IPS-NIHi7 (cell line): ENCODE measurements around the gene SH3BP4.

Experiments used
- DNase-seq: peaks from one replicate; pipeline ENCODE4 v3.0.0; 2012; ENCODE audit warnings: mixed read lengths; ENCODE audit errors: extremely low spot score

SH3BP4 gene

DNA sequence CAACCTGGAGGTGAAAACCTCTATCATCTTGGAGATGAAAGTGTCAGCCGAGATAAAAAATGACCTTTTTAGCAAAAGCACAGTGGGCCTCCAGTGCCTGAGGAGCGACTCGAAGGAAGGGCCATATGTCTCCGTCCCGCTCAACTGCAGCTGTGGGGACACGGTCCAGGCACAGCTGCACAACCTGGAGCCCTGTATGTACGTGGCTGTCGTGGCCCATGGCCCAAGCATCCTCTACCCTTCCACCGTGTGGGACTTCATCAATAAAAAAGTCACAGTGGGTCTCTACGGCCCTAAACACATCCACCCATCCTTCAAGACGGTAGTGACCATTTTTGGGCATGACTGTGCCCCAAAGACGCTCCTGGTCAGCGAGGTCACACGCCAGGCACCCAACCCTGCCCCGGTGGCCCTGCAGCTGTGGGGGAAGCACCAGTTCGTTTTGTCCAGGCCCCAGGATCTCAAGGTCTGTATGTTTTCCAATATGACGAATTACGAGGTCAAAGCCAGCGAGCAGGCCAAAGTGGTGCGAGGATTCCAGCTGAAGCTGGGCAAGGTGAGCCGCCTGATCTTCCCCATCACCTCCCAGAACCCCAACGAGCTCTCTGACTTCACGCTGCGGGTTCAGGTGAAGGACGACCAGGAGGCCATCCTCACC, 90.2 kb downstream of the SH3BP4 start:
- DNase-seq, result no peak

DNA sequence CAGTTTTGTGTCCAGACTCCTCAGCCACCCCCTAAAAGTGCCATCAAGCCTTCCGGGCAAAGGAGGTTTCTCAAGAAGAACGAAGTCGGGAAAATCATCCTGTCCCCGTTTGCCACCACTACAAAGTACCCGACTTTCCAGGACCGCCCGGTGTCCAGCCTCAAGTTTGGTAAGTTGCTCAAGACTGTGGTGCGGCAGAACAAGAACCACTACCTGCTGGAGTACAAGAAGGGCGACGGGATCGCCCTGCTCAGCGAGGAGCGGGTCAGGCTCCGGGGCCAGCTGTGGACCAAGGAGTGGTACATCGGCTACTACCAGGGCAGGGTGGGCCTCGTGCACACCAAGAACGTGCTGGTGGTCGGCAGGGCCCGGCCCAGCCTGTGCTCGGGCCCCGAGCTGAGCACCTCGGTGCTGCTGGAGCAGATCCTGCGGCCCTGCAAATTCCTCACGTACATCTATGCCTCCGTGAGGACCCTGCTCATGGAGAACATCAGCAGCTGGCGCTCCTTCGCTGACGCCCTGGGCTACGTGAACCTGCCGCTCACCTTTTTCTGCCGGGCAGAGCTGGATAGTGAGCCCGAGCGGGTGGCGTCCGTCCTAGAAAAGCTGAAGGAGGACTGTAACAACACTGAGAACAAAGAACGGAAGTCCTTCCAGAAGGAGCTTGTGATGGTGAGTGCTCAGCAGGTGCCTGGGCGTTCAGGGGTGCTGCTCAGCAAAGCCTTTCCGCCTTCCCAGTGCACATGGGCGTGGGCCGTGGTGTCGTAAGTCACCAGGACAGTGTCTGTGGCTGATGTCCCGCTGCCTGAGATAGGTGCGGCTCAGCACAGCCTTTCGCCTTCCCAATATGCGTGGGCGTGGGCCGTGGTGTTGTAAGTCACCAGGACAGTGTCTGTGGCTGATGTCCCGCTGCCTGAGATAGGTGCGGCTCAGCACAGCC, 91.0 kb downstream of the SH3BP4 start:
- no peak for DNase-seq

DNA sequence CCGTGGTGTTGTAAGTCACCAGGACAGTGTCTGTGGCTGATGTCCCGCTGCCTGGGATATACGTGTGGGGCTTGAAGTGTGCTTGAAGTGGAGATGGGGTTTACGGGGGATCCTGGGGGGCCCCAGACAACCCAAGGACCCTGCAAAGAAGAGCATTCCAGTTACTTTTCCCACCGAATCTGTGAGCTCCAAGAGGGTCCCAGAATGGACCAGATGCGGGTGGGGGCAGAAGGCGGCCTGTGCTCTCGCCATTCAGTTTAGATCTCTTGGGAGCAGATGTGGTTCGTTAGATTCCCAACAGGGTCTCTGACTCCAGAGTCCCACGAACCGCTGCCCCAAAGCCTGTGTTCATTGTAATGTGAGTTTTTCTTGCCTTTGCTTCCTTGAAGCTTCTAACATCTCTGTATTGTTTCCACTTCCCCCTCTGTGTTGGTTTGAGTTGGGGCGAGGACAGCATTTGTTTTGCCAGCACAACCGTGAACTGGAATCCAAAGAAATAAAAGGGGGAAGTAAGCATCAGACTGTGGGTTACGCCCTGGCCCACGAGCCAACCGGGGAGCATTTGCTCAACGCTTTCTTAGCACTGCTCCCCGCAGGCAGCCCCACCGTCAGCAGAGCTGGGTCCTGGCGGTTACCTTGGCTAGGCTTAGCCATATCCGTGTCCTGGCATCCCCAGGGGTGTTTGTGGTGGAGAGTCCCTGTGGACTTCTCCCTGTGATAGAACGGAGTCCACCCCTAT, 92.1 kb downstream of the SH3BP4 start:
- DNase-seq, result no peak

DNA sequence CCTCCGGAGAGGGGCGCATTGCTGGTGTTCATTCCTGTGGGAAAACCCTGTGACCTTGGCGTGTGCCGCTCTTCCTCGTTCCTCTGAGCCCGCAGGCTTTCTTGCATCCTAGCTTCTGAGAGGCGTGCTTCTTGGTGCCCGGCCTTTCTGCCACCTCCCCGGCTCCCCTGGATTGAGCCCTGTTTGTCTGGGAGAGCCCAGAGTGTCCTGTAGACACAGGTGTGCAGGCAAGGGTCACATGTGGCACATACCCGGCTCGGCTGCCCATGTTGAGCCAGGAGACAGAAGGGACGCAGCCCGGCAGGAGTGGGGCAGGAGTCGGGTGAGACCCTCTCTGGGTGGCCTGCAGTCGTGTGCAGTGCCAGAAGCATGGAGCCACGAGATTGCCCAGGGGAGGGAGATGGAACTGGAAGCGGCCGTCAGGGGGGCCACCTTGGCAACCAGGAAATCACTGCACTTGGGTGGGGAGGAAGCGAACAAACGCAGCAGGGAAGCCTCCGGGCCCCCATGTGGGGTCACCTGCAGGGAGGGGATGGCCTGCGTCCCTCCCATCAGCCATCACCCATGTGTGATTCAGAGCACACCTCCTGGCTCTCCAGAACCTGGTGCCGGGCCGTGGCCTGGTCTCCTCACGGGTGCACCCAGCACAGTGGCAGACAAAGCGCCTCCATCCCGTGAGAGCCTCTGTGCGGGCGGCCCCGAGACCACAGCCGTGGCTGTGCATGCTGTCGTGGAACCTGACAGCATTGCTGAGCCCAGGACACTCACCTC, 92.9 kb downstream of the SH3BP4 start:
- no peak for DNase-seq

DNA sequence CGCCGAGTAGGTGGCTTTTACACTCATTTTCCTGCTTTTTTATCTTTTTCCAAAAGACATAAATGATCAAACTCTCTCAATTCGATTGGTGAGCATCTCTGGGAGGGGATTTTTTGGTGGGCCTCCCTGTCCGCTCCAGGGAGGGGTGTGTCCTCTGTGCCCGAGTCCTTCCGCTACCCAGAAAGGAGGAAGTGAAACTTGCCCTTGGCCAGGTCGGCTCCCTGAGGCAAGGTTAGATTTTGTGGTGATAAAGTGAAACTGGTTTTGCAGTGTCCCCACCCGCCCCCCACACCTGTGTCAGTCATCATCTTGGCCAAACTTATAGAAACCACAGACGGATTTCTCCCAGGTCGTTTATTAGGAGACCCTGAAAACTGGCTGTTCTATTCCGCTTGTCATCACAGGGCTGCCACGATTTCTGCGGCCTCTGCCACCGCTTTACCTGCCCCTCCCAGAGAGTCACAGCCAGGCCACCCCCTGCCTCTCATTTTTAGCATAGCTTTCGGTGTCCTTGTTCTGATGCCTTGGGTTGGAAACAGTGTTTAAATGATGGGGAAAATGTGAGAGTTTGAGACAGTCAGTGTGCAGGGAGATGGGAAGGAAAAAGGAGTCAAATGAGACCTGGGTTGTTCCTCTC, 93.6 kb downstream of the SH3BP4 start:
- no peak for DNase-seq

DNA sequence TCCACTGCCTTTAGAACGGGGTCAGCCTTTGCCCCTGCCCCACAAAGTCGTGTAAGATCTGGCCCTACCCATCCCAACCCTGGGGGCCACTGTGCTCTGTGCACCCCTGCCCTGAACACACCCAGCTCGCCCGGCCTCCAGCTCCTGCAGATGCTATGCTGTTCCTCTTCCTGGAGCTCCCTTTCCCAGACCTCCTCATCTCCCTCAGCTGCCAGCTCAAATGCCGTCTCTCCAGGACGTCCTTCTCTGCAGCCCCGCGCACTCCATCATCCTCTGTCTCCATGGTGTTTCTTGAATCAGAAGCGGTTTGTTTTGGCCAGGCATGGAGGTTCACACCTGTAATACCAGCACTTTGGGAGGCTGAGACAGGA, 94.1 kb downstream of the SH3BP4 start:
- DNase-seq, result no peak

DNA sequence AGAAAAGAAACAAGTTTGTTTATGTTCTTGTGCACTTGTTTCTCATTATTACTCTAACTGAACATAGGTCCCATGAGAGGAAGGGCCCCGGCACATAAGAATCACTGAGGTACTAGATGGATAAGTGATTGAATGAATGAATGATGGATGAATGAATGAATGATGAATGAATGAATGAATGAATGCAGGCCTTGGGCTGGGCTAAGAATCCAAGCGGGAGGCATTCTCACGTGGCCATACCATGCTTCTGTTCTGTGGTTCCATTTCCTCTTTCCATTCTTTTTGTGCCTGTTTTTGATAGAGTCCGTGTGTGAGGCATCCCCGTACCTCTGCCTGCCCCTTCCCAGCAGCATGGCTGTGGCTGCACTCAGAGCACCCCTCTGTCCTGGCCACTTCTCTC, 94.8 kb downstream of the SH3BP4 start:
- DNase-seq, result no peak

DNA sequence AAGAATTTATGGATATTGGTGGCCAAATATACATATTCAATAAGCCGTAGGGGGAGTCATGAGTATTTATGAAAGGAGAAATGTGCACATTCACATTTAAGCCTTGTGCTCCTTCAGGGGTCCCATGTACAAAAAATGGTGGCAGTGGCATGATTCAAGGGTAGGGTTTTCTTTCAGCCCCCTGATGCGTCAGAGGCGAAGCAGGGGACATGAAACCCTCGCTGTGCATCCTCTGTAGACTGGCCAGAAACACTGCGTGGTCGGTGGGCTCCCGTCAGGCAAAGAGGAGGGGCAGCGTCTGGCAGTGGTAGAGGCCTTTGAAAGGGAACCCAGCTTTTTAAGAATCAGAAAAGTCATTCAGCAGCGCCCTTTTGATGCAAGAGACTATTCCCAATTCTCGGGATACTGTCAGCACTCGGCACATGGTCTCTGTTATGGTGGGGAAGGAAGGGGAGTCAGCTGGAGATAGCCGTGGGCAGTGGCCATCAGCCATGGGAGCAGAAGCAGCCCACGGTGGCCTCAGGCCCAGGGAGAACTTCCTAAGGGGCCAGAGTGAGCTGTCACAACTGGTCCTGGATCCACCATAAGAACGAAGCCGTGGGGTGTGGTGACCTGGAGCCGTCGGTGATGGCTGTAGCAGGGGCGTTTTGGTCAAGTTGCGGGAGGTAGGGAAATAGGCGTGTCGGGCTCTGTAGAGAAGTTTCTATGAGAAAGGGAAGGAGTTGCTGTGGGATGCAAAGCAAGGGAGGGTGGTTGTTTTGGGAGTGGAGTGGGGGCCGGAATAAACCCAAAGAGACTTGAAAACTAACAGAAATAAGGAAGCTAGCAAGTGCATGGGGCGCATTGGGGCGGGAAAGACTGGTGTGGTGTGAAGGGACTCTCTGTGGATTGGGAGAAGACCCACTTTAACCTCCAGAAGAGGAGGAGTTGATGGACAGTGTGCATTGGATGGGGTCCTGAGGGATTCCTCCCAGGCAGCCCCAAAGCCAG, 95.6 kb downstream of the SH3BP4 start:
- no peak for DNase-seq

DNA sequence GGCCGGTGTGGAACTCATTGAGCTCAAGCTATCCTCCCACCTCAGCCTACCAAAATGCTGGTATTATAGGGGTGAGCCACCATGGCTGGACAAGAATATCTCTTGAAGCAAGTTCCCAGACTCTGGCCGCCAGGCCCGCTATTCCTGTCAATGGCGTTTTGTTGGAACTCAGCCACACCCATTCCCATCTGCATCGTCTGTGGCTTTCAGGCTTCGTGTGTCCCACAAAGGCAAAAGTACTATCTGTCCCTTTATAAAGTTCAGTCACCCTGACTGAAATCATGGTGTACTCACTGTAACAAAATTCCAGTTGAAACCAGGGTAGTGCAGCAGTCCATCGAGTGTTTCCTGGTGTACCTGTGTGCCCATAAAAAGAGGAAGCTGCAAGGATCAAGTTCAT, 96.7 kb downstream of the SH3BP4 start:
- DNase-seq, result no peak

DNA sequence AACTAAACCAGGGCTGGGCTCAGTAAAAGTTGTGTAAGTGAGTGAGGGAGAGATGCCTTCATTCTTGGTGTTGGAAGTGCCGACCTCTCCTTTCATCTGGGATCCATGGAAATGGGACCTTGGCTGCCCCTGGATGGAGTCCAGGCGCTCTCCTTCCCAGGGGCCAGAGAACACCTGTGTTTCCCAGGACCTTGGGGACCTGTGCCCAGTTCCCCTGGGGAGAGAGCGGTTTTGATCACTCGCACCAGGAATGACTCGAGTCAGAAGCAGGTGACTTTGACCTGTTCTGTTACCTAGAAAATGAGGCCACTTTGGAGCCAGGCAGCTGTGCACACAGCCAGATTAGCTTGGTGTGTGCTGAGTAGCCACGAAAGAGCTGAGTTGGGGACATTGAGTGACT, 97.3 kb downstream of the SH3BP4 start:
- DNase-seq, result no peak

DNA sequence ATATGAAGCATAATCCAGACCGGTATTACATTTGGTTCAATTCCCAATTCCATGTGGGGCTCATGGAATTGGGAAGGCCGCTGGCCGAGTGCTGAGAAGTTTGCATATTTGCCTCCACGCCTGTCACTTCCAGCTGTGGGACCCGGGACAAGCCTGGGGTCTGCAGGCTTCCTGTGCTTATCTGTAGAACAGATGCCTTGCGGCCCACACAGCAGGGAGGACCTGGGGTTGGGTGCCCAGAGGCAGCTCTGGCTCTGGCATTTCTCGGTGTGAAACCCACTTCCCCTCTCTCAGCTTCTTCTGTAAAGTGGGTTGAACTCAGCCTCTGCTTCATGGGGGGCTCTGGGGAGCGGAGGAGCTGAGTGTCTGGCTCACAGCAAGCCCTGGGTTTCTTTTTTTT, 97.9 kb downstream of the SH3BP4 start:
- no peak for DNase-seq

DNA sequence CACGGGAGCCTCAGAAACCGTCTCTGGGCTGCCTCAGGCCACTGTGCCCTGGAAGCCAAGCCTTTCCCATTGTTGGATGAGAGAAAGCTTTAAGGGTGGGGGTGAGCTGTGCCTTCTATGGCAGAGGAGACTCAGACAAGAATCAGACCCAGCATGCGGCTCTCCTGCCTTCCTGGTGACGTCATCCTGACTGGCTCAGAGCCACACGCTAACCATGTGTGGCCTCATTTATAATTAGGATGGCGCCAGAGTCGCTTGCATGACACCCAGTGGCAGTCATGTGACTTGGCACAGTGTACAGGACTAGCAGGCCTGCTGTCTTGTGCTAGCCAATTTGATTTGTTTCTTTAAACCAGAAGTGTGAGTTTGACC, 99.1 kb downstream of the SH3BP4 start:
- peak; percentile 33 for DNase-seq

DNA sequence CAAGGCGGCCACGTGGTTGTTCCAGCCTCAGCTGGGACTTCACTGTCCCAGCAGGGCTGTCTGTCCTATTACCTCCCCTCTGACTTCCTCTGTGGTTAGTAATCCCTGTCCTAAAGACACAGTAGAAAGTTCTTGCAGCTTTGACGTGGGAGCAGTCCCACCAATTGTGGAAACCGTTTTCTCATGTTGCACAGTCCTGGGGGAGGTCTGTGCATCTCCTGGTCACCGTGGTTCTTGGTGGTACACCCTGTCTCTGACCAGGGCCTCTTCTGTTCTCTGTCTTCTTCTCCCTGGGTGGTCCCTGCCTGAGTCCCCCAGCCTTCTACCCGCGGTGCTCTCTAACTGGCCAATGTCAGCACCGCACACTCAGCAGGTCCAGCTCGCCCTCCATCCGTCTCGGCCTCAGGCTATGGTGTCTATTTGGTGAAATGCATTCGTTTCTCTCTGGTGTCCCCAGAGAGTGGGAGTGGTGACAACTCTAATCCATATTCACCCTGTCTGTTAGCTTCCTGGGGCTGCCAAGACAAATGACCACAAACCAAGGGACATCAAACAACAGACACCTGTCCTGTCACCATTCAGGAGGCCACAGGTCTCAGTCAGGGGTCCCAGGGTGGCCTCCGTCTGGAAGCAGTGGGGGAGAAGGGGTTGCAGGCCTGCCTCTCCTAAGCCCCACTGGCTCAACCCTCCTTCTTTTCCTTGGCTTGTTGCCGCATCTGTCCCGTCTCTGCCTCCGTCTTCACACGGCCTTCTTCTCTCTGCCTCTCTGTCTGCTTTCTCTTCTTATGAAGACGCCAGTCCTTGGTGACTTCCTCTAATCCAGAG, 99.8 kb downstream of the SH3BP4 start:
- DNase-seq, result no peak

DNA sequence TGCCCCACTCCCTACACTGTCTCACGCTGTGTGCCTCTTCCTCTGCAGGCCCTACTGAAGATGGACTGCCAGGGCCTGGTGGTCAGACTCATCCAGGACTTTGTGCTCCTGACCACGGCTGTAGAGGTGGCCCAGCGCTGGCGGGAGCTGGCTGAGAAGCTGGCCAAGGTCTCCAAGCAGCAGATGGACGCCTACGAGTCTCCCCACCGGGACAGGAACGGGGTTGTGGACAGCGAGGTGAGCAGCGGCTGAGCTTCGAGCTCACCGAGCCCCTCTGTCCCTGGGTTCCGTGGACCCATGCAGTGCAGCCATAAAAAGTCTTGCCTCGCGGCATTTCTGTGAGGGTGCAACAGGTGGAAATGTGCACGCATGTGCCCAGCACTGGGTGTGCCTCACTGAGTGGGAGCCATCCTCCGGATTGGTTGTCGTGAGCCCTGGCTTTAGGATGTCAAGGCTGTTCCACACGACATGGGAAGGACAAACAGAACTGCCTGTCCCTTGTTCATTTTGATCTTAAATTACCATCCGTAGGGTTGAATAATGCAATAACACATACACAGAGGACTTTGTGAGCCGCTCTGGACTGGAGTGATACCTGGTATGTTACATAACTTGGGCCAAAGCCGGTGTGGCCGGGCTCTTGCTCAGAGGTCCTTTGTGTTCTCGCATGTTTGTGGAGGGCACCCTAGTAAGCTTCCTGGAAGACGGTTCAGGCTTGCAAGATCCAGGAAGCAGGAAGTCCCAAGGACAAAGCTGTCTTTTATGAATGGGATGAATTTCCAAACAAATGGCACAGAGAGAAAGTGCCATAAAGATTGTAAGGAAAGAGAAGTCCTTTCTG, 100.9 kb downstream of the SH3BP4 start:
- DNase-seq, result no peak

DNA sequence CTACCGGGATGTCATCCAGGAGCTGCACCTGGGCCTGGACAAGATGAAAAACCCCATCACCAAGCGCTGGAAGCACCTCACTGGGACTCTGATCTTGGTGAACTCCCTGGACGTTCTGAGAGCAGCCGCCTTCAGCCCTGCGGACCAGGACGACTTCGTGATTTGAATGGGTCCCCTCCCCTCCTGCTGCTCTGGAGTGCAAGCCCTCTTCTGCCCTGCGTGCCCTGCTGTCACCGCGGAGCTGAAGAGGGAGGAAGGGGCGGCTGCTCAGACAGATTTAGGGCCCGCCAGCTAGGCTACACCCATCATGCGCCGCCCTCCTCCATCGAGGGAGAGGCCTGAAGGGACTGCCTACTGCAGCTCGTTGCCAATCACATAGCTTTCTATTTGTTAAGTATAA, 101.8 kb downstream of the SH3BP4 start:
- no peak for DNase-seq

DNA sequence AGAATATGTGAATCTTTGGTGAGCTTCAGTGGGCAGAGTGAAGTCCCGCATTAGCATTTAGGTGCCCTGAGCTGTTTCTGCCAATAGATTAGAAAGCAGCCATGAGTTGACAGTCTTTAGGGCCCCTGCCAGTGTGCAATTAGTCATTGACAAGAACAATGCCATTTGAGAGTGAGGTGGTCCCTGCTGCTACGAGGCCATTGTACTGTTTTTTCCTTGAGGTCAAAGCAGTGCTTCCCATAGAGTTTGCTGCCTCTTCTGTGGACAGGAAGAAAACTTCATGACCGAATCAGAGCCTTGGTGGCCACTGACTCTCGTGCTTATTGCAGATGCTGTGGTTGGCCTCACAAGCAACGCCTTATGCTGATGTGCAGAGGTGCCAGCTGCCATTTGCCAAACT, 102.7 kb downstream of the SH3BP4 start:
- DNase-seq, result no peak

DNA sequence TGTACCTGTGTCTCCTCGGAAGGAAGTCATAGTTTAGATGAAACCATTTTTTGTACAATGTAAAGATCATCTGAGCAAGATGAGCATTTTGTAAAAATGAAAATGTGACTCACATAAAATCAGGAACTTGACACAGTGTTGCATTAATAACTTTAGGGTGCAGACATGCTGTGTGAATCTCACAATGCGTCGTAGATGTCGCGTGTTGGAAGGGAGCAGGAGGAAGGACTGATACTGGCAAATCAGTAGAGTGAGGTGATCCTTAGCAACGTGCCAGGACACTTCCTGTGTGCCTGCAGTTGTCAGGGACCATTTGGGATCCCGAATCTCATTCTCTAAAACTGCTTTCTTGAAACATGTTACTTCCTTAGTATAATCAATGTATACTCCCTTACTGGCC, 103.1 kb downstream of the SH3BP4 start:
- DNase-seq, result no peak

DNA sequence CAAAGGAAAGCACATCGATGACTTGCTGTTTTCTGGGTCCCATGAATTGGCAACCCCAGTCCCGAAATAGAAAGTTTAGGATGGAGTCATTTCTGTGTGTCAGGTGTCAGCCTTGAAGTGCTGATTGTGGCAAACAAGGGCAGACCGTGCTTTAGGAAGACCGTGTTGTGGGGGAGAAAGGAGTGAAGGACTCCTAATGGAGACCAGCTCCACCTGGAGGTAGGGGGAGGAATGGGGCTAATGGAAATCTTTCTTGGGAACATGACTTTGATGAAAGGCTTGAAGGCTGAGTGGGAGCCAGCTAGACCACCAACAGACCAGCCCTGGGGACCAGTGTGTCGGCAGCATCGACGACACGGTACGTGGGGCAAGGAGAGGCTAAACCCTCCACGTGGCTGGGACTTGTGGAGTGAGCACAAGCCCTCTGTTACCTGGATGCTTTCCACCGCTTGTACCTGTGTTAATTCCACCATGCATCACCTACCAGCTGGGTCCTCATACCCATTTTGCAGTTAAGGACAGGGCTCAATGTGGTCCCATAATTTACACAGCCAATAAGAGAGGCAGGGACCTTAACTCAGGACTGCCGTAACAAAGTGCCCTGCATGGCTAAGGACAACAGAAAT, 104.2 kb downstream of the SH3BP4 start:
- peak; percentile 87 for DNase-seq
